K562 (cell line): Measurements from ENCODE around the gene ZNF835. TPM values are rescaled to one million over a fixed set of nuclear protein-coding genes. Genes with fewer than 3 reads are reported as not detected.

Source experiments
- ATAC-seq: fragments of 200-7000 bp; cut with Tn5 transposase; 3 replicates; pipeline ENCODE4 v1.9.1; 2020; ENCODE audit warnings: moderate library complexity
- BruUV-seq: library from RNA; stranded (reverse); fragments of 400-500 nt; replicated peaks from 2 replicates; lab custom pipeline; 2021; lab: Mats Ljungman, UMichigan
- CTCF ChIA-PET: fragments of 300-600 bp; formaldehyde crosslinking; extraction: SDS; loops from one replicate; lab custom pipeline; 2021; ENCODE audit warnings: low intra/inter-chr PET ratio; lab: Yijun Ruan, JAX
- POLR2A ChIA-PET: fragments of 300-600, 350-650 bp; sonication (Branson Sonifier 250); formaldehyde crosslinking; extraction: SDS; loops from one replicate; lab custom pipeline; 2021; ENCODE audit warnings: antibody characterized with exemption, inconsistent platforms; lab: Yijun Ruan, JAX
- DNase-seq, 4 experiments: peaks; one replicate each; pipeline versions ENCODE4 v3.0.0 to v3.0.0-alpha.2; 2011 to 2018; ENCODE audit warnings: low spot score in 3 of 4, mixed read lengths in 3 of 4; ENCODE audit errors: extremely low read depth in 1 of 4
- FAIRE-seq: peaks from 2 replicates; lab custom pipeline; 2011; peaks lifted over from hg19 to GRCh38; lab: Jason Lieb, UNC
- H2AFZ ChIP-seq: 2 replicates; pipeline ENCODE4 v1.6.0; 2011; ENCODE audit warnings: low read depth, low read length, control low read depth, inconsistent platforms
- H3K27ac ChIP-seq: fragments of 200-600 bp; 3 replicates; pipeline ENCODE4 v1.8.0; 2011; ENCODE audit warnings: low read depth, mild to moderate bottlenecking, control low read depth, inconsistent platforms, low read length, moderate library complexity, mixed read lengths; ENCODE audit errors: extremely low read depth
- H3K27me3 ChIP-seq, 2 experiments: fragments of 300-600 bp in 1 of 2; 2 replicates in 1 of 2; 3 replicates in 1 of 2; pipeline versions ENCODE4 v1.6.0 to v1.8.0; 2011; ENCODE audit warnings: inconsistent platforms in 2 of 2, low read length in 2 of 2, mild to moderate bottlenecking in 1 of 2, mixed read lengths in 1 of 2, moderate library complexity in 1 of 2; ENCODE audit not compliant: control insufficient read depth in 2 of 2, insufficient read depth in 2 of 2
- H3K36me3 ChIP-seq: fragments of 300-600 bp; 3 replicates; pipeline ENCODE4 v1.8.0; 2011; ENCODE audit warnings: mild to moderate bottlenecking, low read length, inconsistent platforms; ENCODE audit not compliant: control insufficient read depth, insufficient read depth
- H3K4me1 ChIP-seq, 2 experiments: fragments of 200-600 bp in 1 of 2; replicated peaks in 1 of 2; 2 replicates in 1 of 2; 3 replicates in 1 of 2; pipeline versions ENCODE4 v1.5.1 to v1.8.0; 2011; ENCODE audit warnings: inconsistent platforms in 2 of 2, low read length in 2 of 2, mild to moderate bottlenecking in 1 of 2, mixed read lengths in 1 of 2, moderate library complexity in 1 of 2; ENCODE audit not compliant: control insufficient read depth in 2 of 2, insufficient read depth in 2 of 2
- H3K4me2 ChIP-seq: 2 replicates; pipeline ENCODE4 v1.6.1; 2011; ENCODE audit warnings: low read length, control low read depth, inconsistent platforms, mixed read lengths; ENCODE audit not compliant: insufficient read depth
- H3K4me3 ChIP-seq: fragments of 200-600 bp; sonication (generic), shearing (Covaris generic); 2 replicates; pipeline ENCODE4 v1.5.1; 2016; ENCODE audit warnings: control low read depth, inconsistent platforms
- H3K79me2 ChIP-seq: fragments of 200-600 bp; 3 replicates; pipeline ENCODE4 v1.8.0; 2011; ENCODE audit warnings: low read length, inconsistent platforms; ENCODE audit not compliant: control insufficient read depth, insufficient read depth
- H3K9ac ChIP-seq, 2 experiments: 2 replicates each; pipeline versions ENCODE4 v1.6.0 to v1.6.1; 2011; ENCODE audit warnings: low read depth in 2 of 2, low read length in 2 of 2, control low read depth in 1 of 2, inconsistent platforms in 1 of 2, mild to moderate bottlenecking in 1 of 2, mixed read lengths in 1 of 2; ENCODE audit not compliant: insufficient read depth in 1 of 2
- H3K9me1 ChIP-seq: one replicate; pipeline ENCODE4 v1.6.0; 2011; ENCODE audit warnings: inconsistent platforms, mild to moderate bottlenecking, low read length, moderate library complexity; ENCODE audit not compliant: control insufficient read depth, insufficient read depth
- H3K9me3 ChIP-seq: replicated peaks from 2 replicates; pipeline ENCODE4 v1.5.1; 2011; ENCODE audit warnings: low read depth, low read length, inconsistent platforms; ENCODE audit not compliant: control insufficient read depth, insufficient read depth
- H4K20me1 ChIP-seq: replicated peaks from 2 replicates; pipeline ENCODE4 v1.6.1; 2011; ENCODE audit warnings: low read length, inconsistent platforms, mixed read lengths; ENCODE audit not compliant: control insufficient read depth, insufficient read depth
- PTTG1 ChIP-seq: fragments of 450-650 bp; IDR thresholded peaks from 2 replicates; pipeline ENCODE4 v1.6.1; 2016; ENCODE audit warnings: low read depth, mild to moderate bottlenecking, missing genetic modification characterization, missing compliant biosample characterization
- RBM34 ChIP-seq: fragments of 200-400 bp; formaldehyde crosslinking; IDR thresholded peaks from 2 replicates; pipeline ENCODE4 v1.6.1; 2018; ENCODE audit warnings: low read length, borderline replicate concordance; ENCODE audit not compliant: insufficient read depth
- TAF15 ChIP-seq: fragments of 200-400 bp; formaldehyde crosslinking; IDR thresholded peaks from 2 replicates; pipeline ENCODE4 v1.6.1; 2017; ENCODE audit warnings: mild to moderate bottlenecking, low read depth, low read length, moderate library complexity
- THRAP3 ChIP-seq: fragments of 450-650 bp; IDR thresholded peaks from 2 replicates; pipeline ENCODE4 v1.6.1; 2016; ENCODE audit warnings: mild to moderate bottlenecking, inconsistent platforms, borderline replicate concordance
- ZMIZ1 ChIP-seq, 2 experiments: fragments of 150-350 bp in 1 of 2; IDR thresholded peaks; 2 replicates each; pipeline ENCODE4 v1.6.1; 2012 to 2016; ENCODE audit warnings: low read depth in 2 of 2, low read length in 2 of 2, mild to moderate bottlenecking in 1 of 2, moderate library complexity in 1 of 2
- ZNF12 ChIP-seq: sonication (generic); formaldehyde crosslinking; IDR thresholded peaks from 2 replicates; pipeline ENCODE4 v1.4.0; 2020; ENCODE audit warnings: mild to moderate bottlenecking, missing genetic modification reagents
- ZNF134 ChIP-seq: fragments of 250-450 bp; sonication (Bioruptor Pico); conservative IDR thresholded peaks from 2 replicates; pipeline ENCODE4 v1.4.0; 2020
- ZNF3 ChIP-seq: fragments of 250-450 bp; sonication (Bioruptor Pico); IDR thresholded peaks from 2 replicates; pipeline ENCODE4 v1.5.0; 2021; ENCODE audit warnings: mild to moderate bottlenecking, moderate library complexity
- WGBS: fragments of 100-300 bp; shearing (Covaris generic); methylation state at CpG from one replicate; pipeline ENCODE4 v1.1.6; 2016; ENCODE audit warnings: low coverage, mixed read lengths; ENCODE audit not compliant: insufficient coverage; ENCODE audit errors: missing lambda C conversion rate; 5-methylcytosine and 5-hydroxymethylcytosine counted together
- in situ Hi-C: fragments of 300-500 bp; cut with MboI; formaldehyde crosslinking; loops from 4 replicates; pipeline ENCODE4 v1.15.0; 2018; ENCODE audit warnings: inconsistent platforms, mixed read lengths
- intact Hi-C: fragments of 100-400 bp; cut with micrococcal nuclease; formaldehyde crosslinking; loops from 2 replicates; pipeline ENCODE4 v1.14.2; 2022
- polyA plus RNA-seq, 8 experiments: library from polyadenylated mRNA; depleted of rRNA in 4 of 8; stranded (reverse) in 5 of 8; unstranded in 3 of 8; fragments of >200 nt; fragmentation: Nextera tagmentation in 2 of 8; fragmentation: Illumina TruSeq in 1 of 8; extraction: Ambion mirVana in 2 of 8; extraction: Trizol in 1 of 8; gene quantifications; 2 replicates each; pipeline versions ENCODE4 v1.2.1 to v1.2.3, GENCODE V29; 2011 to 2014; ENCODE audit warnings: inconsistent platforms in 1 of 8, missing spikeins in 1 of 8
- total RNA-seq, 7 experiments: library from RNA; depleted of rRNA in 6 of 7; stranded (reverse); fragments of >200 nt in 6 of 7; fragmentation: Illumina TruSeq in 2 of 7; extraction: Trizol in 2 of 7; gene quantifications; 2 replicates each; pipeline versions ENCODE4 v1.2.1 to v1.2.3, GENCODE V29; 2011 to 2021; ENCODE audit warnings: low replicate concordance in 1 of 7

ZNF835 gene
- total and polyA plus RNA-seq, 9 of the 15 experiments (the other 6 are each of a cell fraction or from before 2014, with no cell fraction given), result not detected

- intact Hi-C loops (no loop called here), in situ Hi-C loops (no loop called here)
- ChIA-PET POLR2A (no interaction called here), CTCF (no interaction called here)
- FAIRE-seq (no peak), ATAC-seq (no peak), DNase-seq (no peak)
- Histone ChIP-seq H3K79me2 (no peaks in the 10 kb centered on the region), H3K4me3 (no peak overlapping the region), H3K27me3 (no peaks in the 10 kb centered on the region), H3K9me1 (no peaks in the 10 kb centered on the region), H2AFZ (no peak overlapping the region), H3K9ac (no peak overlapping the region), H3K36me3 (no peaks in the 10 kb centered on the region), H3K4me1 (no peaks in the 10 kb centered on the region), H3K27ac (no peak overlapping the region), H3K9me3 (no peaks in the 10 kb centered on the region), H3K4me2 (no peak overlapping the region), H4K20me1 (no peaks in the 10 kb centered on the region)
- TF ChIP-seq ZNF134 (CRISPR knock-in tag), result peak; percentile 75
- TF ChIP-seq ZNF3 (CRISPR knock-in tag), result no peak
- whole genome bisulfite sequencing, result under 1% methylated on average over 9 of the region's 9 CpGs
- BruUV-seq, result no TSS peak
Measured at GRCh38 chr19:56625708-56626107, 45.8 kb downstream of the ZNF835 start.

- Histone ChIP-seq H3K9ac (no peak overlapping the region), H3K36me3 (no peaks in the 10 kb centered on the region), H3K27ac (no peak overlapping the region), H3K79me2 (no peaks in the 10 kb centered on the region), H3K27me3 (no peaks in the 10 kb centered on the region), H3K4me1 (no peaks in the 10 kb centered on the region), H2AFZ (no peak overlapping the region), H4K20me1 (no peaks in the 10 kb centered on the region), H3K4me3 (no peak overlapping the region), H3K4me2 (no peak overlapping the region), H3K9me3 (0 out of 2 replicates have a peak, but pooled peaks cover 2% of the 10 kb centered on the region), H3K9me1 (no peaks in the 10 kb centered on the region)
- in situ Hi-C loops (no loop called here), intact Hi-C loops (no loop called here)
- TF ChIP-seq ZNF12 (CRISPR knock-in tag) (no peak), RBM34 (no peak), TAF15 (no peak), PTTG1 (tag) (no peak), ZMIZ1 (IDR thresholded peaks at IDR 0.05; ENCODE audit: low read depth in 2 of 2, low read length in 2 of 2) (no peak), THRAP3 (no peak)
- ATAC-seq (no peak), DNase-seq (no peak), FAIRE-seq (no peak)
- no TSS peak for BruUV-seq
- CTCF ChIA-PET, result no interaction called here
- POLR2A ChIA-PET, result no interaction called here
- 0% methylated on average over 9 of the region's 9 CpGs for WGBS
Measured at GRCh38 chr19:56623006-56623405, 48.6 kb downstream of the ZNF835 start.
